Kidney epithelial cell (primary cell): Measurements from ENCODE around the gene P2RX1. TPM values are rescaled to one million over a fixed set of nuclear protein-coding genes. Genes with fewer than 3 reads are reported as not detected.

ENCODE experiments used
- DNase-seq: peaks from one replicate; pipeline ENCODE4 v3.0.0-alpha.2; 2010; ENCODE audit warnings: low read depth
- H3K27me3 ChIP-seq: 2 replicates; pipeline ENCODE4 v1.6.0; 2011; ENCODE audit warnings: low read length; ENCODE audit not compliant: control insufficient read depth, insufficient read depth
- H3K36me3 ChIP-seq: 2 replicates; pipeline ENCODE4 v1.5.1; 2011; ENCODE audit warnings: low read length; ENCODE audit not compliant: control insufficient read depth, insufficient read depth
- H3K4me3 ChIP-seq: 2 replicates; pipeline ENCODE4 v1.5.1; 2011; ENCODE audit warnings: low read depth, mild to moderate bottlenecking, control low read depth, low read length
- CTCF ChIP-seq: IDR thresholded peaks from 2 replicates; pipeline ENCODE4 v1.5.1; 2011; ENCODE audit warnings: mild to moderate bottlenecking, moderate library complexity, low read length, control low read depth, inconsistent platforms; ENCODE audit not compliant: insufficient read depth, poor library complexity, severe bottlenecking
- total RNA-seq: library from RNA; depleted of rRNA; stranded (reverse); fragments of >200 nt; gene quantifications from 2 replicates; pipeline ENCODE4 v1.2.3, GENCODE V29; 2015

The P2RX1 gene
- total RNA-seq, 1 donor from 2014 or later: not detected

- TF ChIP-seq CTCF: no peak
- no peak for DNase-seq
- no peaks in the 10 kb centered on the region for H3K36me3 ChIP-seq
- no peak overlapping the region for H3K4me3 ChIP-seq
- H3K27me3 ChIP-seq: no peaks in the 10 kb centered on the region
Measured at GRCh38 chr17:3940965-3941698, 24.9 kb upstream of the P2RX1 start.

- no peak for DNase-seq
- Histone ChIP-seq H3K36me3 (no peaks in the 10 kb centered on the region), H3K4me3 (no peak overlapping the region), H3K27me3 (no peaks in the 10 kb centered on the region)
- TF ChIP-seq CTCF: no peak
Measured at GRCh38 chr17:3937359-3937758, 21.1 kb upstream of the P2RX1 start.

GRCh38 chr17:3935825-3936355 lies 19.6 kb upstream of the P2RX1 start:
- Histone ChIP-seq H3K27me3 (no peaks in the 10 kb centered on the region), H3K4me3 (no peak overlapping the region), H3K36me3 (no peaks in the 10 kb centered on the region)
- no peak for TF ChIP-seq CTCF
- DNase-seq: peak; percentile 42

- TF ChIP-seq CTCF: peak; percentile 83
- Histone ChIP-seq H3K4me3 (no peak overlapping the region), H3K36me3 (no peaks in the 10 kb centered on the region), H3K27me3 (no peaks in the 10 kb centered on the region)
- peak; percentile 21 for DNase-seq
Measured at GRCh38 chr17:3935140-3935542, 18.9 kb upstream of the P2RX1 start.

- no peaks in the 10 kb centered on the region for H3K36me3 ChIP-seq
- DNase-seq: no peak
- no peak for TF ChIP-seq CTCF
- H3K27me3 ChIP-seq: peaks cover 8% of the 10 kb centered on the region
- H3K4me3 ChIP-seq: no peak overlapping the region
Measured at GRCh38 chr17:3929764-3930163, 13.5 kb upstream of the P2RX1 start.

DNA sequence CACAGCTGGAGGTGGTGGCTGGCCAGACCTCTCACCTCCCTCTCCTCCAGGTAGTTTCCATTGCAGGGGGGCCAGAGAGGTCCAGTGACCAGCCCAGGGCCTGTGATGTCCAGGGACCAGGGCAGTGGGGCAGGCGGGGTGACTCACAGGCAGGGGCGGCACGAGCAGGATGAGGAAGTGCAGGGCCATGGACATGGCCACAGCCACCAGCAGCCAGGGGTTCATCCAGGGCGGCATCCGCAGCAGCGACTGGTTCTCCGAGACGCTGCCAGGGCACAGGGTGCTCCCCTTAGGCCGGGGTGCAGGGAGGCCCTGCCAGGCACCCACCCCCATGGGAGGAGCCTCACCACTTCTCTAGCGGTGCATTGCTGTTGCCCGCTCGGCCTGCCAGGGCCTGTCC lies 12.9 kb upstream of the P2RX1 start:
- TF ChIP-seq CTCF: no peak
- no peak for DNase-seq
- Histone ChIP-seq H3K4me3 (no peak overlapping the region), H3K27me3 (peaks cover 13% of the 10 kb centered on the region), H3K36me3 (no peaks in the 10 kb centered on the region)
